Measurements from ENCODE around the gene TECPR2.
"Not testable (repeated sequence)": the region's sequence is repeated elsewhere in the genome, so short reads cannot be mapped to it uniquely, and the experiment has no call there.

TECPR2 gene

DNA sequence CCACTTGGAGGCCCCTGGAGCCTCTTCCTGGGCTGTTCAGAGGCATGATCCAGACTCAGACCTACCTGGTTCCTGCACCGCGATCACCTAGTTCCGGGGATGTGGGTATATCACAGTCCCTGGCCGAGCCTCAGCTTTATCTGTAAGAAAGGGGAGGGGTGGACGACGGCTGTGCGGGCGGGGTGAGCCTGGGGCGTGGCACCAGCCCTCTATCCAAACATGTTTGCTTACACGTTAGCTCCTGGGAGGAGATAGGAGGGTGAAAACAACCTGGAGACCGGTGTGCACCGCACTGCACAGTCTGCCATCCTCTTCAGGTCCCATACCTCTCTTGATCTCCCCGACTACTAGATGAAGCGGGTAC lies 145.7 kb downstream of the TECPR2 start:
- DNase-seq (ENCODE audit: low read depth in 1 of 2, low spot score in 1 of 2): no peak

GRCh38 chr14:102508774-102509745 lies 146.3 kb downstream of the TECPR2 start:
- no peak for DNase-seq (ENCODE audit: low read depth in 1 of 2, low spot score in 1 of 2)

- DNase-seq (ENCODE audit: low read depth in 1 of 2, low spot score in 1 of 2): peak; percentile 61 to 84
Measured at GRCh38 chr14:102509746-102510615, 147.2 kb downstream of the TECPR2 start, which contains the start of gene ANKRD9. Gene ANKRD9 (minus strand): TSS chr14:102509776. CDS start chr14:102507889, 1,887 bp downstream.

DNA sequence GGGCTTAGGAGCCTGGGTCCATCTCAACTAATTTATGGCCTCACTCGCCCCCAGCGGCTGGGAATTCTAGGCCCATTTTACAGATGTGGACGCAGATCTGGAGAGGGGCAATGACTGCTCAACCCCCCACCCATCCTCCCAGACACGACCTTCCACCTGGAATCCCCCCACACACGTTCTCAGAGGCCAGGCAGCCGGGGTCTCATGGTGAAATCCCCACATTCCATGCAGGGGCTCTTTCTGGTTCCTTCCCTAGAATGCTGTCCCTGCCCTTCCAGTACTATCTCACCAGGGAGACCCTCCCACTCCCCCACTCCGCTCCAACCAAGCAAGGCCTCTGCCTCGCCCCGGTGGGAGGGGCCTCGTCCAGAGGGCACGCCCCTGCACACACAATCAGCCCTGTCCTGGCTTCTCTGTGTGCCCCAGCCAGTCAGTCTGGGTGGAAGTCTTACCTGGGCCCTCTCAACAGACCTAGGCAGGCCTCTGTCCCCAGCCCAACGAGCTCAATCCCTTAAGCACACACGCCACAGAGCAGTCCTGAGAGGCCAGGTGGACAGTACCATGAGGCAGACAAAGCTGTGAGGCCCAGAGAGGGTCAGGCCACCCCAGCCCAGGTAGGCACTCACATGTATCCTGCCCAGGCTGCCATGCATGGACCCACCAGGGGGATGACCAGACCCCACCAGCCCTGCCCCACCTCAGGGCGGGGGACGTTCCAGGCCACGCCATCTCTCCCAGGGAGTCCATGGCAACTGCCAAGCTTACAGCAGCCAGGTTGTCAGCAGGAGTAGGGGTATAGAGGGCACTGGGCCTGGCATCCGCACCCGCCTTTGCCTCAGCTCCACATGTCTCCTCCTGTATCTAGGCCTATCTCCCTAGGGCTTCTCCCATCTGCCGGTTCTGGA lies 148.1 kb downstream of the TECPR2 start:
- no peak for DNase-seq (ENCODE audit: low read depth in 1 of 2, low spot score in 1 of 2)

- no peak for DNase-seq (ENCODE audit: low read depth in 1 of 2, low spot score in 1 of 2)
Measured at GRCh38 chr14:102511538-102511937, 148.8 kb downstream of the TECPR2 start.

DNA sequence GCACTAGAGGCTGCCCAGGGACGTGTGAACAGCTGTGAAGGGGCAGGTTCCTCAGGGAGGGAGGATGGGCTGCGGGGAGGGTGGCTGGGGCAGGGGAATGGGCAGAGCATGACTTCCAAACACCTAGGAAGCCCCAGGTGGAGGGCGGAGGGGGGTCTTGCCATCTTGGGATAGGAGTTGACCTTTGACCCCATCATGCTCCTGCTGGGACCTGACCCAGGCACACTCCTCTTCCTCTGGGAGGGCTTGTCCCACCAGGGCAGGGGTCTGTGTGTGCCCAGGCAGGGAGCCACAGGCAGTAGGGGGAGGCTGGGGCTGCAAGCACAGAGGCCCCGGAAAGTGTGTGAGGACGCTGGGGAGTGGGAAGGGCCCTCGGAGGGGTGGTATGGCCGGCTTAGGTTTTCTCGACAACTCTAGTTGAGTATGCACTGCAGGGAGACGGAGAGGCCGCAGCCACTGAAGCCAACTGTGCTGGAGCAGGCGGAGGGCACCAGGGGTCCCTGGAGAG lies 150.1 kb downstream of the TECPR2 start:
- DNase-seq (ENCODE audit: low read depth in 1 of 2, low spot score in 1 of 2): no peak

DNA sequence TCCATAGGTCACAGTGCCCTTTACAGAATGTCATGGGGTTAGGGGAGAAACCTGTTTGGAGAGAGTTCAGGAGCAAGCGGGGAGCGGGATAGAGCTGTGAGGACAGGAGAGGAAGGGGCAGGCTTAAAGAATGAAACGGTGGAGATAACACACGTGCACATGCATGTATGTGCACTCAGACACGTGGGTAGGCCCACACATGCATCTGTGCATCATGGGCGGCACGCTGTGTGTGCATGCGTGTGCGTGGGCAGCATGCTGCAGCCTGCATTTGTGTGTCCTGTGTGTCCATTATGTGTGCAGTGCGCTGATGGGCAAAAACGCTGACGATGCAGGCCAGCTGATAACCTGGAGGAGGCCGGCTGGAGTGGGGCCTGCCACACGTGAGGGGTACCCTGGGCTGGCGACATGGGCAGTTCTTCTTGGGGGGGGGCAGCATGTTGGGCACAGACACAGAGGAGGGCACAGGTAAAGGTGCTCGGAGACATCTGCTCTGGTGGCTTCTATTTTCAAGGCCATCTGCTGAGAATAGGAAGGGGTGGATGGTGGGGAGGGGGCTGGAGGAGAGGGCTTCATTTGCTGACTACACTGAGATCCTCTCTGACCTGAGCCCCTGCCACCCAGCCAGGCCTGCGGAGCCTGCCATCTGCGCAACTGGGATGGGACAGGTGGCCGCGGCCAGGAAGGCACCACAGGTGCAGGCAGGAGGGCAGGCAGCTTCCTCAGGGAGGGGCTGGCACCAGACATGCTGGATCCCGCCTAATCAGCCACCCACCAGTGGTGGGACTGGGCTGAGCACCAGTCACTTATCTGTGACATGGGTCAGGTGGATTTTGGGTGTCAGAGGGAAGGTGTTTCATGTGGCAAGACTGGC lies 151.4 kb downstream of the TECPR2 start:
- no peak for DNase-seq (ENCODE audit: low read depth in 1 of 2, low spot score in 1 of 2)

- no peak for DNase-seq (ENCODE audit: low read depth in 1 of 2, low spot score in 1 of 2)
Measured at GRCh38 chr14:102514987-102515733, 152.4 kb downstream of the TECPR2 start.

- DNase-seq (ENCODE audit: low read depth in 1 of 2, low spot score in 1 of 2): peak; percentile 38 to 60
Measured at GRCh38 chr14:102516531-102517391, 154.0 kb downstream of the TECPR2 start.

DNA sequence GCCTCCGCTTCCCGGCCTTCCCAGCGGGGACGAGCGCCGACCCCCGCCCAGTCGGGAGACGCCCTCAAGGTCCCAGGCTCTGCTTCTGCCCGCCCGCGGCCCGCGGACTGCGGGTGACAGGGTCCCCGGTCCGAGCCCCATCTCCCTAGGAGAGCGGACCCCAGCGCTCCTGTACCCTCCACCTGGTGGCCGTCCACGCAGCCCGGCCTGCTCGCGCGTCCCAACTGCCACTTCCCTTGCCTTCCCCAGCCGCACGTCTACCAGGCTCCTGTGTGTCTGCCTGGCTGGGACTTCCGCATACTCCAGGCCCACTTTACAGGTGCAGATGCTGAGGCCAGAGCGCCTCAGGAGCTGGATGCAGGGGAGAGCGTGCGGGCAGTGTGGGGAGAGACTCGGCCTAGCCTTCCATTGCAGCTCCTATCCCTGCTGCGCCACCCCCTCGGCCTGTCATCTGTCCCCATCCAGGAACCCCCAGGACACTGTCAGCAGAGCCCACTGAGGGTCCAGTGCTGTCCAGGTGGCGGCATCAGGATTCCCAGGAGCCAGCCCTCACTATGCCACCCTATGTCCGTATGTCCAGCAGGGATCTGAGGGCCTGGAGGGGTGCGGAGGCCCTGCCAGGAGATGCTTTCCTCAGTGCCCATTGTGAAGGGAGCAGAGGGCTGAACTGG lies 154.8 kb downstream of the TECPR2 start:
- no peak for DNase-seq (ENCODE audit: low read depth in 1 of 2, low spot score in 1 of 2)

DNA sequence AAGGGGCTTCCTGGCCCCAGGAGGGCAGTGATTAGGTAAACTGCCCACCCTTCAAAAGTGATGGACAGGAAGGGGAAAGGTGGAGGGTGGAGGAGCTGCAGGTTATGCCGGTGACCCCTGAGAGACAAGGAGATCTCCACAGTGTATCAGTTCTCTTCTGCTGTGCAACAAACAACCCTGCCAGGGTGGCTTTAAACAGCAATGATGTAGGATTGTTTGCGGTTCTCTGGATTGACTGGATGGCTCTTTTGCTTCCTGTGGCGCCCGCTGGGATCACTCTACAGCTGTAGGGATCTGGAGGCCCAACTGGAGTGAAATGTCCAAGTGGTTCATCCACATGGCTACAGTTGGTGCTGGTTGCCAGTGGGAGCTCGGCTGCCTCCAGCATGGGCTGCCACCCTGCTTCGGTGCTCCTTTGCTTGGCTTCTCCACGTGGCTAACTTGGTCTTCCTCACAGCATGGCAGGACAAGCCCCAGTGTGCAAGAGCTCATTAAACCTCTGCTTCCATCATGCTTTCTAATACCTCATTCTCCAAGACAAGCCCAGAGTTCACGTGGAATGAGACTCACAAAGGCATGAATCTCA lies 155.4 kb downstream of the TECPR2 start:
- no peak for DNase-seq (ENCODE audit: low read depth in 1 of 2, low spot score in 1 of 2)

DNA sequence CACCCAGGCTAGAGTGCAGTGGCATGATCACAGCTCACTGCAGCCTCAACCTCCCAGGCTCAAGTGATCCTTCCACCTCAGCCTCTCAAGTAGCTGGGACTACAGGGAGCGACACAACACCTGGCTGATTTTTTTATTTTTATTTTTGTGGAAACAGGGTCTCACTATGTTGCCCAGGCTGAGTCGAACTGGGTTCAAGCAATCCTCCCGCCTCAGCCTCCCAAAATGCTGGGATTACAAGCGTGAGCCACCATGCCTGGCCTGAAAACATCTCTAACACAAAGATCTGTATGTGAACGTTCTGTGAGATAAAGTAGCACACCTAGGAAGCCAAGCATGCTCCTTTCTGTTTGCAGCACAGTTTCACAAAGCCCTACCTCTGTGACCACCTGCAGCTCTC lies 157.0 kb downstream of the TECPR2 start:
- not testable (repeated sequence) for DNase-seq (ENCODE audit: low read depth in 1 of 2, low spot score in 1 of 2)

DNA sequence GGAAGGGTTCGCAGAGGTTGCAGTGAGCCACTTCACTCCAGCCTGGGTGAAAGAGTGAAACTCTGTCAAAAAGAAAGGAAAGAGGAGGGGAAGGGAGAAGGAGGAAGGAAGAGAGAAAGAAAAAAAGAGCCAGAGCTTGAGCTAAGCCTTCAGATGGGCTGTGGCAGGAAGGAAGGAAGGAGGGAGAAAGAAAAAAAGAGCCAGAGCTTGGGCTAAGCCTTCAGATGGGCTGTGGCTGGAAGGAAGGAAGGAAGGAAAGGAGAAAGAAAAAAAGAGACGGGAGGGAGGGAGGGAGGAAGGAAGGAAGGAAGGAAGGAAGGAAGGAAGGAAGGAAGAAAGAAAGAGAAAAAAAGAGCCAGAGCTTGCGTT lies 160.4 kb downstream of the TECPR2 start:
- DNase-seq (ENCODE audit: low read depth in 1 of 2, low spot score in 1 of 2): no peak

DNA sequence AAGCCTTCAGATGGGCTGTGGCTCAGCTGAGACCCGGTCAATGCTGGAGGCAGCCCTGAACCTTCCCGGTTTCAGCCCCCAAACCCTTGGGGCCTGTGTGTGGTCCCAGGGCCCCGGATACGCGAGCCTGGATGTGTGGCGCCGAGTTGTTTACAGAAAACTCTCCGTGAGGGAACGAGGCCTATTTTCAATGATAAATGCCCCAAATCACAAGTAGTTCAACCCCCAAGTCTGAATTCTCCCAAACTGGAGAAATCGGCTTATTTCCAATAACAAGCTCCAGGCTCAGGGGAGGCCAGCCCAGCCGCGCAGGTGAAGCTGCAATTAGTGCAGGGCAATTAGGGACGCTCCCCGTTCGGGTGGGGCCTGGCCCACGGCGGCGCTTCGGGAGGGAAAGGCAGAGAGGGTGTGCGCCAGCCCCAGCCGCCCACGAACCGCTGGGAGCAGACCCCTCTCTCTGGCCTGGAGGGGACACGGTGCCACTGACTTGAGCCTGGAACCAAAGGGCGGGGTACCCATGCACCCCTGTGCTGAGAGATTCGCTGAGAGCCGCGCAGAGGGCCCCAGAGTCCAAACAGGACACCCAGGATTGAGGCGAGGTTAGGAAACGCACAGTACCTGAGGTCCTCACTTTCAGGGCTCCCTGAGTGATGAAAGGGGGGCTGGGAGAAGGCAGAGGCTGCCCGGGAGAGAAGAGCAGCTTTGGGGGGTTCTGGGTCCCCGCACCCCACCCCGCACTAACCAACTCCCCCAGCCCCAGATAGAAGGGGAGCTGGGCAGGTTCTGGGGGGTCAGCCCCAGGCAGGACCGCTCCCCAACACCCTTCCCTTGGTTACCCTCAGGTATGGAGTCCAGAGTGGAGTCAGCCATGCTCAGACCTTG lies 161.1 kb downstream of the TECPR2 start:
- DNase-seq (ENCODE audit: low read depth in 1 of 2, low spot score in 1 of 2): no peak

DNA sequence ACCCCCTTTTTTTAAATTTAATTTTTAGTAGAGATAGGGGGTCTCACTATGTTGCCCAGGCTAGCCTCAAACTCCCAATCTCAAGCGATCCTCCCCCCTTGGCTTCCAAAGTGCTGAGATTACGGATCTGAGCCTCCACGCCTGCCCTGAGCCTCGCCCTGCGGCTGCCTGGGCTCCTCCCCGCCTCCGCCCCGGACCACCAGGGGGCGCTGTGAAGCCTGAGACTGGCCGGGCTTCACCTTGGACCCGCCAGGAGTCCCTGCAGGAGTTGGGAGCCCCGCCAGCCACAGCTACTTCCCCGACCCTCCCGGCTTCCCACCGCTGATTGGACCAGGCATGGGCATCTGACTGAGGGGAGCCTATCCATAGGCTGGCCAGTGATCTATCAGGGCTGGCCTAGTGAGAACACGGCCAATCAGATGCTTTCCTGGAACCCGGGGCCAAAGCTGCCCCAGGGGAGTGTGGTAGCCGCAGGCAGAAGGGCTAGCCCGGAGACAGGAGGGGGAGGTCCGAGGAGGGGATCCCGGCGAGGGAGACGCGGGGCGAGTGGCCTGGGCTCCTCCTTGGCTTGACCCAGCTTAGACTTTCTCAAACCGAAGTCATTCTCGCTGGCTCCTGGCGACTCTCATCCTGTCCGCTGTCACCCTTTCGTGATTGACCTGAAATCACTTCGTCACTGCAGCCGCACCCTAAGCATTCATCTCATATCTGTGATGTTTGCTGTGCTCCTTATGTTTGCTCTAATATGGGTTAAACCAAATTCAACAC lies 161.9 kb downstream of the TECPR2 start:
- peak; percentile 87 to 88 for DNase-seq (ENCODE audit: low read depth in 1 of 2, low spot score in 1 of 2)

All from activated T-helper 1 cell treated with anti-CD3 and anti-CD28 coated beads, Interleukin-2, amount 50 U/mL, for 16 hours (primary cell).